ENCODE results near the gene SRGAP1. TPM values are rescaled to one million over a fixed set of nuclear protein-coding genes. Genes with fewer than 3 reads are reported as not detected.

The SRGAP1 gene
- total RNA-seq, 1 experiment from 2014 or later = 10.9 TPM

DNA sequence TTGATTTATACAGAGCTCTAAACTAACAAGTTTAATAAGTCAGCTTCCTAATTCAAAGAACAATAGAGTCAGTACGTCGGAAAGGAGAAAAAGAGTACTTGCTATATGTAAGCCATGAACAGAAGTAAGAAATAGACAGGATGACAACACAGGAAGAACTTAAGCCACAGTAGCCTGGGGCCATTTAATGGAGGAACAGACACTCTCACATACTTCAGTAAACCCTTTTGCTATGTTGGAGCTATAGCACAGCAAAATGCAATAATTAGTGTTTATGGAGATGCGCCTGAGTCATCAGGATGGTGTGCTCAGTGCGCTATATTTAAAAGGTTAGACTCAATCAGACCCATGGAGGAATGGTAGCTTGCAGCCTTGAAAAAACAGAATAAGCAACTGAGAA lies 61.0 kb downstream of the SRGAP1 start:
- peak; percentile 17 for DNase-seq (ENCODE audit: low read depth)

- DNase-seq (ENCODE audit: low read depth) = no peak
Observed at GRCh38 chr12:63906876-63907275, 62.4 kb downstream of the SRGAP1 start.

- no peak for DNase-seq (ENCODE audit: low read depth)
Observed at GRCh38 chr12:63907561-63907960, 63.1 kb downstream of the SRGAP1 start.

- no peak for DNase-seq (ENCODE audit: low read depth)
Observed at GRCh38 chr12:63909746-63910145, 65.2 kb downstream of the SRGAP1 start.

DNA sequence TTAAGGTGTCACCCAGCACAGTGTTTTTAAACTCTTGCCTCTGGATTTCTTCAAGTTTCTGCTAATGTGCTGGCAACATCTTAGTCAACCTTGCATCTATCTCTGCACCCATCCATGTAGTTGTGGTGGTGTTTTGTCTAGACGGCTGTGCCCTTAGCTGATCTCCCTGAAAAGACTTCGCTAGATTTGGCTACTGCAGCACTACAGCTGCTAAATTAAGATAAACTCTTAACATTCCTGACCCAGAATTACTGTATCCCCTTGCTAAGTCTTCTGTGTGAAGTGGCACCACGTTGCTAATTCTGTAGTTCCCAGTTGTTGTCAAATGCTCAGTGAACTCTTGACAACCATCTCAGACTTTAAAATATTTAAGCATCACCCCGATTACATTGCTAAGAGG lies 66.8 kb downstream of the SRGAP1 start:
- no peak for DNase-seq (ENCODE audit: low read depth)

GRCh38 chr12:63912651-63913050 lies 68.2 kb downstream of the SRGAP1 start:
- DNase-seq (ENCODE audit: low read depth) = no peak

DNA sequence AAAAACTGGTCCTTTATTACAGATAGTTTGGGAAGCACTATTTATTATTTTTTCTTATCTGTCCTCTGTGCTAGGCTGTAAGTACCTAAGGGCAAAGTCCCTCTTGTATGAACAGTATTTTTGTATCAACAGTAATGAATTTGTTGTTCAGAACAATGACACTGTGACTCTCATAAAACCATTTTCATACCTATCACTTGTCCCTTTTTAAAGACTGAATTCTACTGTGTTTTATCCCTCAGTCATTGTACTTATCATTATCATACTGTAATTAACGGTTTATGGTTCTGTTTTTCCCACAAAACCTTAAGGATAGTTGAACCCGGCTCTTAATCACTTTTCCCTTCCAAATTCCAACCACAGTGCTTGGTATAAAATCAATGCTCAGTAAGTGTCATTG lies 69.4 kb downstream of the SRGAP1 start:
- DNase-seq (ENCODE audit: low read depth) = no peak

DNA sequence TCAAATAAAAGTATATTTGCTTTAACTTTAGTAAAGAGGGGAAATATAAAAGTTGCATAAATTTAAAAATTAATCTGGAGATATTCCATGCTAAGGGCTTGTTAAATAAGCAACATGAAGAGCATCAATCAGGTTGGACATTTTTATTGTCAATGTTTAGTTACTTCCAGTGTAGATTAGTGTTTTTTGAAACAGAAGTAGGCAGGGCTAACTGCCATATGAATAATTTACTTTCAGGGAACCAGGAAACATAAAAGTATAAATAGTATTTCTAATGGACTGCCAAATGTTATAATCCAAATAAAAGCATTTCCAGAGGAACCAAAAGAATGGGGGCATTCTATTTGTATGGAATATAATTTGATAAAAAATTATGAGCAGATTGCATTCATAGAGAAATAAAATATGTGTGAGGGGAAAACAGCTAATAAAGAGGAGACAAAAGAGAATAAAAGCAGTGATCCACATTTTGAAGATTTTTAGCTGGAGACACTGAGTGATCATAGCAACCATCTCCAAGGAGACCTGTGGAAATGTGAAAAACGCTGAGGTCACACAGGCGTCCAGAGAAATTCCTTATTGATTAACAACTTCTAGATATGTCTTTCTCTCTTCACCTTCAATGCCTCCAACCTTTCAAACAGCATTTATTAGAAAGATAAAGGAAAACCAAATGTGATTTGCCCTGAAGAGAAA lies 70.8 kb downstream of the SRGAP1 start:
- peak; percentile 72 for DNase-seq (ENCODE audit: low read depth)

GRCh38 chr12:63916561-63917476 lies 72.3 kb downstream of the SRGAP1 start:
- DNase-seq (ENCODE audit: low read depth) = peak; percentile 75

- DNase-seq (ENCODE audit: low read depth) = no peak
Observed at GRCh38 chr12:63917477-63917862, 73.0 kb downstream of the SRGAP1 start.

DNA sequence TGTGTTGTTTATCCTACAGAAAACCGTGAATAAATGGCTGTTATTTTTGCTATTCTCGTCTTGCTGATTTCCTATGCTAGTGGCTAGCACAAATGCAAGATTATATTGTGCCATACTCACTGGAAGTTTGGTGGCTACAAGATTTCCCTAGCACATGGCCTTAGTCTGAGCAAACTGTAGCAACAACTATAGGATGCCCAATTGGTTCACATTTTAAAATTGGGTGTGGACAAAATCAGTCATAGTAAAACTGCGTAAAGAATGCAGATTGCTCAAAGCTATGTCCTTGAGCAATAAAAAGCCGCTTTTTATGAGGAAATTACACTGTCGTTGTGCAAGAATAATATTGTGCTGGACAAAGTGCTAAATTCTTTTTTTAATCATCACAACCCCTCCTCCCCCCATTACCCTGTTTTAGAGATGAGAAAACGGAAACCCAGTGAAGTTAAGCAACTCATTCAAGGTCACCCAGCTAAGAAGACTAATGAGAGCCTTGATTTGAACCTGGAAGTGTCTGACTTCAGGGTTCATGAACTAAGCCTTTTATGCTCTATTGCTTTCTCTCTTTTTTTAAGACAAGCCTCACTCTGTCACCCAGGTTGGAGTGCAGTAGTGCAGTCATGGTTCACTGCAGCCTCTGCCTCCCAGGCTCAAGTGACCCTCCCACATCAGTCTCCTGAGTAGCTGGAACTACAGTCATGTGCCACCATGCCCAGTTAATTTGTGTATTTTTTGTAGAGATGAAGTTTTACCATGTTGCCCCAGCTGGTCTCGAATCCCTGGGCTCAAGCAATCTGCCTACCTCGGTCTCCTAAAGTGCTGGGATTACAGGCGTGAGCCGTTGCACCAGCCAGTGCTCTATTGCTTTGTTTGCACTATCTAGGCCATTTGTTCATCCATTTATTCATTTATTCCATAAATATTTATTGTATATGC lies 73.6 kb downstream of the SRGAP1 start:
- peak; percentile 96 for DNase-seq (ENCODE audit: low read depth)

GRCh38 chr12:63918800-63919300 lies 74.3 kb downstream of the SRGAP1 start:
- peak; percentile 98 for DNase-seq (ENCODE audit: low read depth)

DNA sequence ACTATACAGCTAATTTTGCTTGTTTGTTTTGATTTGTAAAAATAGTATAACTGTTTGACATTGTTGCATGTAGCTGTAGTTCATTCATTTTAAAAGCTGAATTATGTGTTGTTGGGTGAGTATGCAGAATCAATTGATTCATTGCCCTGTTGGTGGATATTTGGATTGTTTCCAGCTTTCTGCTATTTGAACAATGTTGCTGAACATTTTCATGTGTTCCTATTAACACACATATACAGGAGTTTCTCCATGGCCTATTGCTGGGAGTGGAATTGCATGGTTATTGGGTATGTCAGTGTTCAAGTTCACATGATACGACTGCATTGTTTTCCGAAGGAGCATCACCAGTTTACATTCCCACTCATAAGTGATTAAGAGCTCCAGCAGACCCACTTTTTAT lies 75.3 kb downstream of the SRGAP1 start:
- no peak for DNase-seq (ENCODE audit: low read depth)

DNA sequence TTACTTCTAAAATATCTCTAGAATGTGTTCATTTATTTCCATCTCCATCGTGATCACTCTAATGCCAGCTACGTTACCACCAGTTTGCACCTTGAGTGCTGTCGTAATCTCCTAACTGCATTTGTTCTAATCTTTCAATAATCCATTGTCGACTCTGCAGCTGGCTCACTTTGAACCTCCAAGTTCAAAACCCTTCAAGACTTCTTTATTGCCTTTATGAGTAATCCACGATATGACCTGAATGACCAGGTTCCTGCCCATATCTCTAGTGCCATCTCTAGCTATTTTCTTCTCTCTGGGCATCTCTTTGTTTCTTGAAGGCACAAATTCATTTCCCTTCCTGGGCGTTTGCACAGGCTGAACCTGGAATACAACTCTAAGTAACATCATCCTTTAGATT lies 76.7 kb downstream of the SRGAP1 start:
- no peak for DNase-seq (ENCODE audit: low read depth)

GRCh38 chr12:63922474-63922873 lies 78.0 kb downstream of the SRGAP1 start:
- DNase-seq (ENCODE audit: low read depth) = no peak

GRCh38 chr12:63924781-63925180 lies 80.3 kb downstream of the SRGAP1 start:
- no peak for DNase-seq (ENCODE audit: low read depth)

GRCh38 chr12:63927511-63927910 lies 83.0 kb downstream of the SRGAP1 start:
- DNase-seq (ENCODE audit: low read depth) = no peak

DNA sequence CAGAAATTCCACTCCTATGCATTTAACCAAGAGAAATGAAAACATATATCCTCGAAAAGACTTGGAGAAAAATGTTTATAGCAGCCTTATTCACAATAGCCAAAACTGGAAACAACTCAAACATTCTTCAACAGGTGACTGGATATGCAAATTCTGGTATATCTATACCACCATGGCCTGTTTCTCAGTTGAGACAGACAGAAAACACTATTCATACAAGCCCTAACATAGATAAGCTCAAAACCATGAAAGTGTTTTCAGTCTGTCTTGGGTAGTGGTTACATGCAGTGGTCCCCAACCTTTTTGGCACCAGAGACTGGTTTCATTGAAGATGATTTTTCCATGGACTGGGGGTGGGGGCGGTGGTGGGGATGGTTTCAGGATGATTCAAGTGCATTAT lies 83.8 kb downstream of the SRGAP1 start:
- DNase-seq (ENCODE audit: low read depth) = no peak

DNA sequence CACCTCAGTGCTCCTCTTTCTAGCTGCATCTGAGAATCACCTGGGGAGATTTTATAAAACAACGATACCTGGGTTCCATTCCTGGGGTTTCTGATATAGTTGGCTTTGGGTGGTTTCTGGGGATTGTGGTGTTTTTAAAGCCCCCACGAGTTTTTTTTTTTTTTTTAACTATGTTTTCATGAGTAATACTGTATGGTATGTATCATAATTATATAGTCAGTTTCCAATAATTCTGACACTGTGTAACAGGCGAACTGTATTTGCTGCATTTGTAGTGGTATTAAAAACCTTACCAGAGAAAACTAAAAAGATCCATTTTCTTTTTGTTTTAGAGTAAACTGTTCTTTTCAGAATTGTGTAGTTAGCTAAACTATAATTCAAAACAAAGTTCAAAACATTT lies 84.9 kb downstream of the SRGAP1 start:
- no peak for DNase-seq (ENCODE audit: low read depth)

GRCh38 chr12:63930971-63931370 lies 86.5 kb downstream of the SRGAP1 start:
- DNase-seq (ENCODE audit: low read depth) = no peak

GRCh38 chr12:63931703-63932102 lies 87.2 kb downstream of the SRGAP1 start:
- no peak for DNase-seq (ENCODE audit: low read depth)
